Naive thymus-derived CD8-positive, alpha-beta T cell (primary cell): Measurements from ENCODE around the gene ARL8B. TPM values are rescaled to one million over a fixed set of nuclear protein-coding genes. Genes with fewer than 3 reads are reported as not detected.
"Not testable (repeated sequence)": the region's sequence is repeated elsewhere in the genome, so short reads cannot be mapped to it uniquely, and the experiment has no call there.

Source experiments
- ATAC-seq, 2 donors: fragments of 150-1000 bp; cut with Tn5 transposase in 1 of 2; sonication (Bioruptor Pico), chemical (Tn5 transposase) in 1 of 2; 1 replicate in 1 of 2; 2 replicates in 1 of 2; pipeline ENCODE4 v1.10.0; 2021; ENCODE audit warnings: mild to moderate bottlenecking in 2 of 2, moderate library complexity in 2 of 2
- POLR2A ChIA-PET: fragments of 350-600 bp; sonication (Branson Sonifier 250); formaldehyde crosslinking; loops from one replicate; lab custom pipeline; 2021; ENCODE audit warnings: antibody characterized with exemption; lab: Charles Lee
- DNase-seq, 10 donors: peaks; one replicate each; pipeline versions ENCODE4 v3.0.0 to v3.0.0-alpha.2; 2020 to 2022
- H3K27ac Mint-ChIP-seq, 10 donors: one replicate each; pipeline ENCODE4 v1.8.0; 2020 to 2022; ENCODE audit warnings: mild to moderate bottlenecking in 10 of 10, mixed read lengths in 10 of 10, moderate library complexity in 4 of 10, inconsistent platforms in 1 of 10
- H3K27me3 Mint-ChIP-seq, 5 donors: one replicate each; pipeline ENCODE4 v1.8.0; 2021 to 2022; ENCODE audit warnings: mixed read lengths in 5 of 5
- H3K36me3 Mint-ChIP-seq, 3 donors: one replicate each; pipeline ENCODE4 v1.8.0; 2020 to 2022; ENCODE audit warnings: mixed read lengths in 3 of 3, mild to moderate bottlenecking in 2 of 3, inconsistent platforms in 1 of 3
- H3K4me1 Mint-ChIP-seq, 4 donors: one replicate each; pipeline ENCODE4 v1.8.0; 2021 to 2022; ENCODE audit warnings: mixed read lengths in 4 of 4
- H3K4me3 Mint-ChIP-seq, 10 donors: one replicate each; pipeline ENCODE4 v1.8.0; 2020 to 2022; ENCODE audit warnings: mild to moderate bottlenecking in 10 of 10, mixed read lengths in 10 of 10, moderate library complexity in 6 of 10, inconsistent platforms in 1 of 10
- H3K9me3 Mint-ChIP-seq, 9 donors: one replicate each; pipeline ENCODE4 v1.8.0; 2020 to 2022; ENCODE audit warnings: mixed read lengths in 9 of 9, mild to moderate bottlenecking in 3 of 9, inconsistent platforms in 1 of 9, moderate library complexity in 1 of 9
- polyA plus RNA-seq, 3 donors: library from polyadenylated mRNA; unstranded; fragments of 300-500 nt; fragmentation: Illumina TruSeq; gene quantifications; one replicate each; pipeline ENCODE4 v1.2.3, GENCODE V29; 2021
- total RNA-seq, 8 experiments: library from RNA in 2 of 8; stranded (reverse) in 2 of 8; gene quantifications; one replicate each; pipeline ENCODE4 v1.2.3 and lab custom pipeline; 2021 to 2026

The ARL8B gene
- total and polyA plus RNA-seq, 5 experiments from 2014 or later = 40.4 to 57.8 (median 49.8) TPM

DNA sequence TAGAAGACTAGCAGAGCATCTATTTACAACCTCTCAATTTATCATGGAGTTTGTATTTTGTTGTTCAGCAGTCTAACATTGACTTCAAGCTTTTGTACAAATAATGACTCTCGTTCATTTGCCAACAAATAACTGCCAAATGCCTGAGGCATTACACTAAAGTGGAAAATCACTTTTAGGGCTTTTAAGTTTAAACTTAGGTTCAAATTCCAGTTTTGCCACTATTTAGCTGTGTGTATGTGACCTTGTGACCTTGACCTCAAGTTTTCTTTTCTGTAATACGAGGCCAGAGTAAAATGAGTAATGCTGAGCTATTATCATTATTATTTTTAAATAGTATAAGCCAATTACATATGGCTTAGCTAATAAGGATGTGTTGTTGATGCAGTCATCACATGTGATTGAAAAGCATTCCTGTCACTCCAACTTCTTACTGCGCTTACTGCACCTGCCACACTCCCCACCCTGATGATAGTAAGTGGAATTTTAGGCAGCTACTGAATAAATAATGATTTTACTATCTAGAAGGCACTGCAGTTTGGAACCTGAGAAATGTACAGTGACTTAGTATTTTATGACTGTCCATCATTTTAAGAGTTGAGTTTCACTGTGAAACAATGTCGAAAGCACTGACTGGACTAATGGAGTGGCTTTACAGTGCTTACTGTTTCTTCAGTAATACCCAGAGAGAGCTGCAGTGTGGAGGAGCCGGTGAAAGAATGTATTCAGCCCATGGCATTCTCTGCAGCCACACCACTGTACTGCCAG is 16.3 kb downstream of the ARL8B start:
- H3K4me1 Mint-ChIP-seq = peaks cover 31 to 82% (median 76%) of the 10 kb centered on the region in 4 donors
- no peaks in the 10 kb centered on the region for H3K27me3 Mint-ChIP-seq
- peaks cover 0 to 2% (median 0%) of the 10 kb centered on the region in 9 donors for H3K9me3 Mint-ChIP-seq
- POLR2A ChIA-PET = interaction anchor here (0.7 kb wide), 1 partner anchor 617 kb away, joined by 3 read pairs; no protein-coding TSS in a partner anchor
- DNase-seq (no peak), ATAC-seq (no peak)
- H3K36me3 Mint-ChIP-seq = peaks cover 0 to 16% (median 7%) of the 10 kb centered on the region in 3 donors
- peak overlapping the region in 1 of 10 donors; percentile 43 for H3K4me3 Mint-ChIP-seq
- H3K27ac Mint-ChIP-seq = peak overlapping the region in 8 of 10 donors; percentile 11 to 86 (median 58)

- Mint-ChIP-seq H3K4me3 (peak overlapping the region in 7 of 10 donors; percentile 4 to 40 (median 15)), H3K27me3 (no peaks in the 10 kb centered on the region), H3K36me3 (peaks cover 2 to 16% (median 14%) of the 10 kb centered on the region in 3 donors), H3K4me1 (peaks cover 35 to 85% (median 81%) of the 10 kb centered on the region in 4 donors), H3K27ac (peak overlapping the region in 7 of 10 donors; percentile 10 to 74 (median 63)), H3K9me3 (peaks cover 0 to 18% (median 2%) of the 10 kb centered on the region in 9 donors)
- POLR2A ChIA-PET = interaction anchor here (0.6 kb wide), 1 partner anchor 57 kb away, joined by 3 read pairs; no protein-coding TSS in a partner anchor
- no peak for ATAC-seq
- DNase-seq = no peak
Measured at GRCh38 chr3:5140230-5140621, 18.1 kb downstream of the ARL8B start.

DNA sequence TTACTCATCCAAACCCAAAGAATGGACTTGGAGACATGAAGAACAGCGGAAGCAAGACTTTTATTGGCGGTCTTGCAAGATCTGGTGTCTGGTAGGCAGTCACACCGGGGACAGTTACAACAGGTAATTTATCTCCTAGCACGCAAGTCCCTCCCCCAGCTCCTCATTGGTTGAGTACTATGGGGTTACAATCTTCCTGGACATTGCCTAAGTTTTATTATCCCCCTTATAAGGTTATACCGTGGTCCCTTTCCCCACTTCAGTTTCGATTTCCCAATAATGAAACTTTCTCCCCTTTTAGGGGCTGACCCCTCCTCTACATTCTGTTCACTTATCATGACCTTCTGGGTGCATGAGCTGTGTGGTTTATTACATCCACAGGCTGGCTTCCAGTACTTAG is 18.7 kb downstream of the ARL8B start:
- Mint-ChIP-seq H3K27me3 (no peaks in the 10 kb centered on the region), H3K9me3 (peaks cover 0 to 24% (median 6%) of the 10 kb centered on the region in 9 donors), H3K4me1 (peaks cover 38 to 91% (median 84%) of the 10 kb centered on the region in 4 donors), H3K4me3 (peak overlapping the region in 3 of 10 donors; percentile 7 to 25 (median 15)), H3K27ac (peak overlapping the region in 3 of 10 donors; percentile 29 to 74 (median 32)), H3K36me3 (peaks cover 8 to 20% (median 20%) of the 10 kb centered on the region in 3 donors)
- DNase-seq (no peak), ATAC-seq (no peak)
- POLR2A ChIA-PET = no interaction called here

GRCh38 chr3:5141760-5142159 is 19.7 kb downstream of the ARL8B start:
- H3K27ac Mint-ChIP-seq = peak overlapping the region in 2 of 10 donors; percentile 29 to 52
- peaks cover 34 to 86% (median 78%) of the 10 kb centered on the region in 4 donors for H3K4me1 Mint-ChIP-seq
- no peak overlapping the region for H3K4me3 Mint-ChIP-seq
- DNase-seq = no peak
- H3K36me3 Mint-ChIP-seq = peaks cover 14 to 30% (median 26%) of the 10 kb centered on the region in 3 donors
- H3K9me3 Mint-ChIP-seq = peaks cover 0 to 32% (median 15%) of the 10 kb centered on the region in 9 donors
- POLR2A ChIA-PET = no interaction called here
- ATAC-seq = no peak
- no peaks in the 10 kb centered on the region for H3K27me3 Mint-ChIP-seq

- Mint-ChIP-seq H3K27ac (no peak overlapping the region), H3K36me3 (peaks cover 27 to 43% (median 39%) of the 10 kb centered on the region in 3 donors), H3K9me3 (peaks cover 0 to 42% (median 27%) of the 10 kb centered on the region in 9 donors), H3K27me3 (no peaks in the 10 kb centered on the region), H3K4me3 (no peak overlapping the region), H3K4me1 (peaks cover 38 to 86% (median 81%) of the 10 kb centered on the region in 4 donors)
- POLR2A ChIA-PET = no interaction called here
- no peak for ATAC-seq
- no peak for DNase-seq
Measured at GRCh38 chr3:5143464-5143863, 21.4 kb downstream of the ARL8B start.

DNA sequence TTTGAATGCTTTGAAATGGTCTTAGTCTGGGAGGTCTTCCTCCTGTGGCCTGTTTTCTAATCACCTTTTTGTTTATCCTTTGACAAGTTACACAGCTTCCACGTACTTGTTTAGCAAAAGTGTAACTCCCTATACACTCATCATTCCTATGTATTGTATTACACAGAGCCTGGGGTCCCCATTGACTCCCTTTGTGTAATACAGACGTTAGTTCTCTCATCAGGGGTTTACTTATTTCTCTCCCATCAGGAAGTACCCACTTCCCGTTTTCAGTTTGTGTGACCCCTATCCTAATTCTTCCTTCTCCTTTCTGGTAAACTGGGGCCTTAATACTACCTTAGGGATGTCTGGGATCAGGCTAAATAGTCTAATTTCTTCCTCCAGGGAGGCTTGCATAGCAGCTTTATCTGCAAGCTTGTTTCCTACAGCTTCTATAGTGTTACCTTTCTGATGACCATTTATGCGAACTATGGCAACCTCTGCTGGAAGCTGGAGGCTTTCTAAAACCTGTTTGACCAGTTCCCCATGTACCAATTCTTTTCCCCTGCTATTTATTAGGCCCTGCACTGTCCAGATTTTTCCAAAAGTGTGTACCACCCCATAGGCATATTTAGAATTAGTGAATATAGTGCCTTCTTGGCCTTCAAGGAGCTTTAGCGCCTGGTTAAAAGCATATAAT is 22.4 kb downstream of the ARL8B start:
- no peak for DNase-seq
- no peak for ATAC-seq
- peaks cover 27 to 48% (median 39%) of the 10 kb centered on the region in 3 donors for H3K36me3 Mint-ChIP-seq
- H3K9me3 Mint-ChIP-seq = peaks cover 0 to 42% (median 27%) of the 10 kb centered on the region in 9 donors
- peak overlapping the region in 1 of 10 donors; percentile 11 for H3K27ac Mint-ChIP-seq
- no peaks in the 10 kb centered on the region for H3K27me3 Mint-ChIP-seq
- POLR2A ChIA-PET = no interaction called here
- H3K4me3 Mint-ChIP-seq = no peak overlapping the region
- peaks cover 38 to 86% (median 82%) of the 10 kb centered on the region in 4 donors for H3K4me1 Mint-ChIP-seq

- no peak for ATAC-seq
- POLR2A ChIA-PET = no interaction called here
- no peak overlapping the region for H3K4me3 Mint-ChIP-seq
- no peak for DNase-seq
- peaks cover 39 to 86% (median 81%) of the 10 kb centered on the region in 4 donors for H3K4me1 Mint-ChIP-seq
- H3K27ac Mint-ChIP-seq = peak overlapping the region in 1 of 10 donors; percentile 18
- H3K9me3 Mint-ChIP-seq = peaks cover 0 to 42% (median 27%) of the 10 kb centered on the region in 9 donors
- no peaks in the 10 kb centered on the region for H3K27me3 Mint-ChIP-seq
- peaks cover 27 to 48% (median 38%) of the 10 kb centered on the region in 3 donors for H3K36me3 Mint-ChIP-seq
Measured at GRCh38 chr3:5145120-5145519, 23.0 kb downstream of the ARL8B start.

- H3K4me1 Mint-ChIP-seq = peaks cover 31 to 78% (median 69%) of the 10 kb centered on the region in 4 donors
- POLR2A ChIA-PET, ATAC-seq, H3K27me3 Mint-ChIP-seq, DNase-seq: not testable (repeated sequence)
- peaks cover 27 to 51% (median 32%) of the 10 kb centered on the region in 3 donors for H3K36me3 Mint-ChIP-seq
- peak overlapping the region in 2 of 10 donors; percentile 74 to 77 for H3K27ac Mint-ChIP-seq
- peaks cover 0 to 42% (median 27%) of the 10 kb centered on the region in 9 donors for H3K9me3 Mint-ChIP-seq
- peak overlapping the region in 1 of 10 donors; percentile 40 for H3K4me3 Mint-ChIP-seq
Measured at GRCh38 chr3:5147152-5147551, 25.1 kb downstream of the ARL8B start.

DNA sequence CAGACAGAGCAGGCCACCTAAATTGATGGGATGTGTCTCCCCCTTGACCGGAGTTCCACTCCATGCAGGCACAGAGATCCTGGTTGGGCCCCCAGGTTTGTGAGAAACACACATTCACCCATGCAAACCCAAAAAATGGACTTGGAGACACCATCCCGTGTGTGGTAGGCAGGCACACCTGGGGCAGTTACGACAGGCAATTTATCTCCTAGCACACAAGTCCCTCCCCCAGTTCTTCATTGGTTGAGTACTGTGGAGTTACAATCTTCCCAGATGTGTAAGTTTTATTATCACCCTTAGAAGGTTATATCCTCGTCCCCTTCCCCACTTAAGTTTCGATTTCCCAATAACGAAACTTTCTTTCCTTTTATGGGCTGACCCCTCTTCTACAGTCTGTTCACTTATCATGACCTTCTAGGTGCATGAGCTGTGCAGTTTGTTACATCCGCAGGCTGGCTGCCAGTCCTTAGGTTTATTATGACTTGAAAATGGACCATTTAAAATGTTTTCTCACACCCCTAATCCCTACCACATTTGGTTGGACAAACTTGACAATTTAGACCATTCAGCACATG is 27.3 kb downstream of the ARL8B start:
- peaks cover 0 to 32% (median 22%) of the 10 kb centered on the region in 9 donors for H3K9me3 Mint-ChIP-seq
- peak overlapping the region in 1 of 10 donors; percentile 9 for H3K4me3 Mint-ChIP-seq
- H3K27ac Mint-ChIP-seq = peak overlapping the region in 3 of 10 donors; percentile 26 to 55 (median 37)
- POLR2A ChIA-PET = no interaction called here
- DNase-seq (no peak), ATAC-seq (no peak)
- peaks cover 35 to 77% (median 68%) of the 10 kb centered on the region in 4 donors for H3K4me1 Mint-ChIP-seq
- H3K27me3 Mint-ChIP-seq = no peaks in the 10 kb centered on the region
- peaks cover 33 to 56% (median 47%) of the 10 kb centered on the region in 3 donors for H3K36me3 Mint-ChIP-seq

DNA sequence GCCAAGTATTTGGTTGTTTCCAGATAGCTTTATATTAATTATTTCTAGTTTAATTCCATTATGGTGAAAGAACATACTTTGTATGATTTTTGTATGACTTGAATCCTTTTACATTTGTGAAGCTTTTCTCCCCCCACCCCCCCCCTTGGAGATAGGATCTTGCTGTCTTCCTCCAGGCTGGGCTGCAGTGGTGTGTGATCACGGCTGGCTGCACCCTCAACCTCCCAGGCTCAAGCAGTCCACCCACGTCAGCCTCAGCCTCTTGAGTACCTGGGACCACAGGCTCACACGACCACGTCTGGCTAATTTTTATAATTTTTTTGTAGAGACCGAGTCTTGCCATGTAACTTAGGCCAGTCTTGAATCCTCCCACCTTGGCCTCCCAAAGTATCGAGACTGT is 29.5 kb downstream of the ARL8B start:
- H3K27me3 Mint-ChIP-seq = no peaks in the 10 kb centered on the region
- ATAC-seq (no peak), DNase-seq (no peak)
- POLR2A ChIA-PET = no interaction called here
- H3K4me3 Mint-ChIP-seq = no peak overlapping the region
- H3K27ac Mint-ChIP-seq = peak overlapping the region in 2 of 10 donors; percentile 29 to 35
- peaks cover 0 to 15% (median 12%) of the 10 kb centered on the region in 9 donors for H3K9me3 Mint-ChIP-seq
- H3K36me3 Mint-ChIP-seq = peaks cover 20 to 40% (median 38%) of the 10 kb centered on the region in 3 donors
- H3K4me1 Mint-ChIP-seq = peaks cover 33 to 81% (median 77%) of the 10 kb centered on the region in 4 donors

DNA sequence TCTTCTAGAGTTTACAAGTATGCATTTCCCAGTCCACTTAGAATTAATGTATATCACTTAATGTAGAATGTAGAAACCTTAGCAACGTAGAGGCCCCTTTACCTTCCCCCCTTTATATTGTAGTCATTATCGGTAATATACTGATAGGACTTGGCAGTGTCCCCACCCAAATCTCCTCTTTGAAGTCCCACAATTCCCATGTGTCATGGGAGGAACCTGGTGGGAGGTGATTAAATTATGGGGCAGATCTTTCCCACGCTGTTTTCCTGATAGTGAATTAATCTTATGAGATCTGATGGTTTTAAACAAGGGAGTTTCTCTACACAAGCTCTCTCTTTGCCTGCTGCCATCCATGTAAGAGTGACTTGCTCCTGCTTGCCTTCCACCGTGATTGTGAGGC is 31.0 kb downstream of the ARL8B start:
- Mint-ChIP-seq H3K9me3 (peaks cover 0 to 3% (median 0%) of the 10 kb centered on the region in 9 donors), H3K4me3 (peak overlapping the region in 3 of 10 donors; percentile 0 to 21 (median 3)), H3K27me3 (no peaks in the 10 kb centered on the region), H3K27ac (no peak overlapping the region), H3K4me1 (peaks cover 34 to 82% (median 80%) of the 10 kb centered on the region in 4 donors), H3K36me3 (peaks cover 6 to 26% (median 26%) of the 10 kb centered on the region in 3 donors)
- no peak for ATAC-seq
- POLR2A ChIA-PET = no interaction called here
- no peak for DNase-seq

DNA sequence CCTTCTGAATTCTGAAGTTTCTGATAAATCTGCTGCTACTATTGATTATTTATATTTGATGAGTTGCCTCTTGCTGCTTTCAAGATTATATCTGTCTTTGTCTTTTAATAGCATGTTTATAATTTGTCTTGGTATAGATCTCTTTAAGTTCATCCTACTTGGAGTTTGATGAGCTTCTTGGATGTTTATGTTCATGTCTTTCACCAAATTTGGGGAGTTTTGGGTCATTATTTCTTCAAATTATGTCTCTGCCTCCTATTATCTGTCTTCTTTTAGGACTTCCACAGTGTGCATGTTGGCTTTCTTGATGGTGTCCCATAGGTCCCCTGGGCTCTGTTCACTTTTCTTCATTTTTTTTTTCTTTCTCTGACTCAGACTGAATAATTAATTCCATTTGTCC is 33.1 kb downstream of the ARL8B start:
- peak overlapping the region in 4 of 10 donors; percentile 2 to 61 (median 28) for H3K27ac Mint-ChIP-seq
- ATAC-seq (no peak), DNase-seq (no peak)
- peaks cover 6 to 24% (median 21%) of the 10 kb centered on the region in 3 donors for H3K36me3 Mint-ChIP-seq
- no peaks in the 10 kb centered on the region for H3K27me3 Mint-ChIP-seq
- POLR2A ChIA-PET = no interaction called here
- H3K4me1 Mint-ChIP-seq = peaks cover 31 to 75% (median 70%) of the 10 kb centered on the region in 4 donors
- H3K4me3 Mint-ChIP-seq = no peak overlapping the region
- H3K9me3 Mint-ChIP-seq = no peaks in the 10 kb centered on the region
